Tibial nerve (tissue), 4 donors: ENCODE results near the gene PPP2R2C.

ENCODE experiments used
- CTCF ChIP-seq, 5 experiments: fragments of 200-600 bp in 3 of 5; fragments of 450-650 bp in 2 of 5; sonication (generic) in 3 of 5; IDR thresholded peaks; one replicate each; pipeline ENCODE4 v1.5.1; 2016 to 2019; ENCODE audit warnings: antibody characterized with exemption in 5 of 5, mild to moderate bottlenecking in 3 of 5, moderate library complexity in 2 of 5
- EP300 ChIP-seq, 2 donors: sonication (generic); formaldehyde crosslinking; IDR thresholded peaks; one replicate each; pipeline ENCODE4 v1.6.1; 2017; ENCODE audit warnings: antibody characterized with exemption in 2 of 2, mild to moderate bottlenecking in 1 of 2

GRCh38 chr4:6430927-6431326, 41.5 kb downstream of the PPP2R2C start:
- TF ChIP-seq EP300 (IDR thresholded peaks at IDR 0.05) (no peak), CTCF (IDR thresholded peaks at IDR 0.05) (no peak)
